PC-9 (cell line): ENCODE data around the gene LRRK1. TPM values are rescaled to one million over a fixed set of nuclear protein-coding genes. Genes with fewer than 3 reads are reported as not detected.
A peak's percentile ranks its signal among the peaks of the same experiment; 100 is the strongest.

ENCODE experiments used
- Bru-seq: library from RNA; stranded (reverse); fragments of 400-500 nt; gene quantifications from one replicate; lab custom pipeline; 2021; lab: Mats Ljungman, UMichigan
- BruChase-seq, 2 experiments: library from RNA; stranded (reverse); fragments of 400-500 nt; gene quantifications; one replicate each; lab custom pipeline; 2021; lab: Mats Ljungman, UMichigan
- BruUV-seq: library from RNA; stranded (reverse); fragments of 400-500 nt; replicated peaks from 2 replicates; lab custom pipeline; 2021; lab: Mats Ljungman, UMichigan
- CTCF ChIA-PET: fragments of 300-600 bp; sonication (Branson Sonifier 250); formaldehyde crosslinking; loops from one replicate; lab custom pipeline; 2022; ENCODE audit warnings: antibody characterized with exemption; lab: Charles Lee
- POLR2A ChIA-PET: fragments of 300-600 bp; sonication (Branson Sonifier 250); formaldehyde crosslinking; loops from one replicate; lab custom pipeline; 2022; ENCODE audit warnings: antibody characterized with exemption; ENCODE audit not compliant: unreplicated experiment; lab: Charles Lee
- DNase-seq, 2 experiments: peaks; one replicate each; pipeline versions ENCODE4 v3.0.0 to v3.0.0-alpha.2; 2015 to 2022; ENCODE audit warnings: mixed read lengths in 1 of 2
- H2AFZ ChIP-seq: fragments of 200-600 bp; sonication (generic); 2 replicates; pipeline ENCODE4 v1.8.1; 2017; ENCODE audit warnings: antibody characterized with exemption
- H3F3A ChIP-seq: fragments of 200-600 bp; sonication (generic); 2 replicates; pipeline ENCODE4 v1.8.1; 2017; ENCODE audit warnings: antibody characterized with exemption, mild to moderate bottlenecking, low read depth; ENCODE audit not compliant: insufficient read depth
- H3K27ac ChIP-seq: fragments of 200-600 bp; sonication (generic); 2 replicates; pipeline ENCODE4 v1.6.1; 2016; ENCODE audit warnings: mixed run types
- H3K27me3 ChIP-seq: fragments of 200-600 bp; sonication (generic); 2 replicates; pipeline ENCODE4 v1.6.1; 2016; ENCODE audit warnings: low read depth, mixed run types; ENCODE audit not compliant: insufficient read depth
- H3K36me3 ChIP-seq: fragments of 200-600 bp; sonication (generic); 2 replicates; pipeline ENCODE4 v1.6.1; 2016; ENCODE audit warnings: low read depth, mixed run types
- H3K4me1 ChIP-seq: fragments of 200-600 bp; sonication (generic); replicated peaks from 2 replicates; pipeline ENCODE4 v1.6.1; 2016; ENCODE audit warnings: mixed run types; ENCODE audit not compliant: insufficient read depth
- H3K4me2 ChIP-seq: fragments of 200-600 bp; sonication (generic); 2 replicates; pipeline ENCODE4 v1.6.1; 2017; ENCODE audit warnings: mixed run types
- H3K4me3 ChIP-seq: fragments of 200-600 bp; sonication (generic); 2 replicates; pipeline ENCODE4 v1.6.1; 2016; ENCODE audit warnings: mixed run types
- H3K79me2 ChIP-seq: fragments of 200-600 bp; sonication (generic); 2 replicates; pipeline ENCODE4 v1.6.1; 2017; ENCODE audit warnings: low read depth, mixed run types
- H3K9me2 ChIP-seq: fragments of 200-600 bp; sonication (generic); 2 replicates; pipeline ENCODE4 v1.8.1; 2017; ENCODE audit warnings: mild to moderate bottlenecking; ENCODE audit not compliant: insufficient read depth
- H3K9me3 ChIP-seq: fragments of 200-600 bp; sonication (generic); 2 replicates; pipeline ENCODE4 v1.8.1; 2016; ENCODE audit warnings: low read depth; ENCODE audit not compliant: insufficient read depth
- H4K20me1 ChIP-seq: fragments of 200-600 bp; sonication (generic); 2 replicates; pipeline ENCODE4 v1.8.1; 2017; ENCODE audit not compliant: insufficient read depth
- CTCF ChIP-seq: fragments of 200-600 bp; sonication (generic); conservative IDR thresholded peaks from 2 replicates; pipeline ENCODE4 v1.6.1; 2017; ENCODE audit warnings: mixed run types, antibody characterized with exemption, mild to moderate bottlenecking, moderate library complexity
- EZH2 ChIP-seq: fragments of 200-600 bp; sonication (generic); IDR thresholded peaks from 2 replicates; pipeline ENCODE4 v1.8.0; 2017; ENCODE audit warnings: antibody characterized with exemption, low read depth
- intact Hi-C: fragments of 100-400 bp; cut with micrococcal nuclease; formaldehyde crosslinking; loops from one replicate; pipeline ENCODE4 v1.10.0; 2022; ENCODE audit not compliant: unreplicated experiment
- long read RNA-seq: library from polyadenylated mRNA; stranded (forward); transcript quantifications from one replicate; pipeline ENCODE4 v2.0.0, GENCODE V29; 2022
- total RNA-seq: library from RNA; stranded (reverse); gene quantifications from 2 replicates; pipeline ENCODE4 v1.2.3, GENCODE V29; 2021

Gene LRRK1
- total RNA-seq (15.7 and 22.4 TPM in 2 replicates), Bru-seq, nascent RNA (percentile 59 among the genes with signal in this experiment), BruChase-seq, experiment 1, labeled RNA remaining after a 2-hour chase (percentile 54 among the genes with signal in this experiment), BruChase-seq, experiment 2, labeled RNA remaining after a 6-hour chase (percentile 57 among the genes with signal in this experiment)
- long read RNA-seq, full-length matches to known transcripts, result 2 of 11 reads
- long read RNA-seq, partial matches to known transcripts, result 5 of 11 reads
- long read RNA-seq, other reads (novel, unspliced or antisense), result 4 of 11 reads

- Histone ChIP-seq H4K20me1 (no peaks in the 10 kb centered on the region), H3K9me2 (no peaks in the 10 kb centered on the region), H2AFZ (peak within 1 kb of the TSS; percentile 95), H3K4me1 (no peaks in the 10 kb centered on the region), H3K27ac (no peak within 1 kb of the TSS), H3F3A (peaks cover 48% of the 10 kb centered on the region), H3K4me2 (peak within 1 kb of the TSS; percentile 95), H3K4me3 (peak within 1 kb of the TSS; percentile 72), H3K9me3 (no peaks in the 10 kb centered on the region), H3K36me3 (peaks cover 25% of the 10 kb centered on the region), H3K27me3 (no peaks in the 10 kb centered on the region), H3K79me2 (no peaks in the 10 kb centered on the region)
- ChIA-PET POLR2A (no interaction called here), CTCF (interaction anchor here (0.6 to 3.4 kb wide), 3 partner anchors 23 to 294 kb away, joined by 3 to 35 read pairs (median 3); no protein-coding TSS in a partner anchor)
- BruUV-seq, result no TSS peak
- no peak for TF ChIP-seq CTCF
- no peak for TF ChIP-seq EZH2
- peak; percentile 50 to 62 for DNase-seq
- intact Hi-C loops, result loop anchor here (1.0 to 10.0 kb wide), 4 partner anchors 10 to 336 kb away; partner anchors contain the start of gene CHSY1
Observed at GRCh38 chr15:100918690-100919480, at the start of gene LRRK1. LRRK1 (plus strand) TSS chr15:100919357; CDS start chr15:100924633, 5,276 bp downstream.

GRCh38 chr15:100873029-100873677 lies 46.0 kb upstream of the LRRK1 start:
- Histone ChIP-seq H3K4me1 (peaks cover 17% of the 10 kb centered on the region), H3K9me2 (no peaks in the 10 kb centered on the region), H2AFZ (no peak overlapping the region), H3K9me3 (no peaks in the 10 kb centered on the region), H3K4me2 (no peak overlapping the region), H3K79me2 (peaks cover 9% of the 10 kb centered on the region), H3K27ac (no peak overlapping the region), H3K4me3 (no peak overlapping the region), H3K27me3 (no peaks in the 10 kb centered on the region), H4K20me1 (no peaks in the 10 kb centered on the region), H3F3A (peaks cover 21% of the 10 kb centered on the region; the same call in 1 of the 2 replicates), H3K36me3 (no peaks in the 10 kb centered on the region)
- BruUV-seq, result no TSS peak
- intact Hi-C loops, result loop anchor here (1.0 kb wide), 1 partner anchor 245 kb away; no protein-coding TSS in a partner anchor
- peak; percentile 65 to 87 for DNase-seq
- POLR2A ChIA-PET, result interaction anchor here (0.5 to 0.7 kb wide), 4 partner anchors 12 to 63 kb away, joined by 3 to 4 read pairs (median 3); no protein-coding TSS in a partner anchor
- TF ChIP-seq CTCF (peak; percentile 95), EZH2 (no peak)
- CTCF ChIA-PET, result interaction anchor here (0.7 to 1.5 kb wide), 6 partner anchors 24 to 246 kb away, joined by 3 to 7 read pairs (median 3); no protein-coding TSS in a partner anchor

- Histone ChIP-seq H3K9me3 (no peaks in the 10 kb centered on the region), H3F3A (peaks cover 28% of the 10 kb centered on the region; the same call in 1 of the 2 replicates), H3K9me2 (no peaks in the 10 kb centered on the region), H3K36me3 (0 out of 2 replicates have a peak, but pooled peaks cover 2% of the 10 kb centered on the region), H3K4me2 (no peak overlapping the region), H4K20me1 (peaks cover 2% of the 10 kb centered on the region; the same call in 1 of the 2 replicates), H3K27me3 (no peaks in the 10 kb centered on the region), H3K27ac (no peak overlapping the region), H3K79me2 (peaks cover 27% of the 10 kb centered on the region), H3K4me3 (no peak overlapping the region), H2AFZ (no peak overlapping the region), H3K4me1 (peaks cover 18% of the 10 kb centered on the region)
- ChIA-PET POLR2A (no interaction called here), CTCF (interaction anchor here (0.6 to 1.3 kb wide), 2 partner anchors 204 to 243 kb away, joined by 3 to 9 read pairs; no protein-coding TSS in a partner anchor)
- intact Hi-C loops, result no loop called here
- no TSS peak for BruUV-seq
- no peak for DNase-seq
- TF ChIP-seq EZH2 (no peak), CTCF (no peak)
Observed at GRCh38 chr15:100875495-100875894, 43.7 kb upstream of the LRRK1 start.
